T1000 (cell line): Measurements from ENCODE around the gene IGSF8.
"Not testable (repeated sequence)": the region's sequence is repeated elsewhere in the genome, so short reads cannot be mapped to it uniquely, and the experiment has no call there.

ENCODE experiments used
- DNase-seq: peaks from one replicate; lab custom pipeline; 2025; ENCODE audit warnings: mixed read lengths; lab: John Stamatoyannopoulos, UW

Gene IGSF8

GRCh38 chr1:160066829-160067745, 31.3 kb downstream of the IGSF8 start:
- no peak for DNase-seq

GRCh38 chr1:160064746-160065145, 33.7 kb downstream of the IGSF8 start:
- no peak for DNase-seq

- no peak for DNase-seq
These were observed 34.3 kb downstream of the IGSF8 start for GRCh38 chr1:160064164-160064563.

DNA sequence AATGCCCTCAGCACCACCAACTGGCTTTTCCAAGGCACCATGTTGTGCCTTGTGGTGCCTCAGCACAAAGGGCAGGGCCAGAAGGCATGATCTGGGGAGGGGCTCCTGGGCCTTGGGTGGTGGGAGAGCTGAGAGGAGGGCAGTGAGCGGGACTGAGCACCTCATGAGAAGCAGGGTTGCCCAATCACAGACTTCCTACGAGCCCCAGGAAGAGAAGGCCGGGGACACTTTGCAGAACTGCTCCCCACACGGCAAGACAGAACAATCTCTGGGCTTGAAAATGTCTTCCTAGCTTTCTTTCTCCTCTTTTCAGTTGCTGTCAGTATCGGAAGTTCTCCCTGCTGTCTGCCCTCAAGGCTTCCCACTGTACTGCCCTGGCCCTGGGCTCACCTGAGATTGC, 35.2 kb downstream of the IGSF8 start:
- no peak for DNase-seq

DNA sequence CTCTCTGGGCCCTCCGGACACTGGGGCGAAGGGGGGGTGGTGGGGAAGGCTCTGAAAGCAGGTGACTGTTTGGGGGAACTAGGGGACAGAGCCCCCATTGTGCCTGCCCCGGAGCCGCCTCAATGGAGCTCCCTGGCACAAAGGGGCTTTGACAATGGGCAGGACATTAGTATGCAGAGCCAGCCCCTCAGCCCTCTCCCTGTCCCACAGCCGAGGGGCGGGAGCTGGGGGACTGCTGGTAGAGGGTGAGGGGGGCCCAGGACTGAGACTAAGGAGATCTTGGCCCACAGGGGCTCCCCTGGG, 36.2 kb downstream of the IGSF8 start:
- DNase-seq, result no peak

DNA sequence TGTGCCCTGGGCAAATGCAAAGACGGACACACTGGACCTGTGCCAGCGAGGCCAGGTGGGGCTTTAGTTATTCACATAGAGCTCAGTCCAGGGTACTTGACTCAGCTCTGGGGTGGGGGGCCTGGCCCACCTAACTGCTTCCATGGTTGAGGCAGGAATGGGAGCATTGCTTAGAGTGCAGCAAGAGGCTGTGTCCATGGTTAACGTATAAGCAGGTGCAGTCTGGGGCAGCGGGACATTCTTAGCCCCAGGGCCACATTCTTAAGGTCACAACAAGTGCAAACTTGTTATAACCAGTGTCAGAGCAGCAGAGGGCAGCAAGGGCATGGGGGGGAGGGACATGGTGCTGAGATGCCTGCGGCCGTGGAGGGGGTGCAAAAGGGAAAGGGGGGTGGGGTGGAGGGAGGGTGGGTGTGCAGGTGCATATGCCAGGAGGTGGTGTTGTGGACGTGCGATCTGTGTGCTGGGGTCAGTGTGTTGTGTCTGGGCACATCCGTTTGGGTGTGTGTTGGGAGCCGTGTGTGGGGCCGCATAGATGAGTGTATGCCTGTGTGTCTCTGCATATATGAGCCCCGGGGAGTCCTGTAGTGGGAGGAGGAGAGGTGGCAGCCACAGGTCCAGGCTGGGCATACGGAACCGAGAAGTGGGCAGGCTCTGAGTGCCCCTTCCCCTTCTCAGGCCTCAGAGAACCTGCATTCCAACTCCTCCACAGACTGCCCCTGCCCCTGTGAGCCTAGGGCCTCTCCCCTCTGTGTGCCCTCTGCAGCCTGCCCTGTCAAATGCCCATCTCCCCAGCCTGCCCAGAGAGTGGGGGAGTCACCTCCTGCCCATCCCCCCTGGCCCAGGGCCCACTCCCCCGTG, 36.8 kb downstream of the IGSF8 start:
- DNase-seq, result no peak

- no peak for DNase-seq
These were observed 40.3 kb downstream of the IGSF8 start for GRCh38 chr1:160058087-160058486.

- no peak for DNase-seq
These were observed 41.7 kb downstream of the IGSF8 start for GRCh38 chr1:160056648-160057169.

DNA sequence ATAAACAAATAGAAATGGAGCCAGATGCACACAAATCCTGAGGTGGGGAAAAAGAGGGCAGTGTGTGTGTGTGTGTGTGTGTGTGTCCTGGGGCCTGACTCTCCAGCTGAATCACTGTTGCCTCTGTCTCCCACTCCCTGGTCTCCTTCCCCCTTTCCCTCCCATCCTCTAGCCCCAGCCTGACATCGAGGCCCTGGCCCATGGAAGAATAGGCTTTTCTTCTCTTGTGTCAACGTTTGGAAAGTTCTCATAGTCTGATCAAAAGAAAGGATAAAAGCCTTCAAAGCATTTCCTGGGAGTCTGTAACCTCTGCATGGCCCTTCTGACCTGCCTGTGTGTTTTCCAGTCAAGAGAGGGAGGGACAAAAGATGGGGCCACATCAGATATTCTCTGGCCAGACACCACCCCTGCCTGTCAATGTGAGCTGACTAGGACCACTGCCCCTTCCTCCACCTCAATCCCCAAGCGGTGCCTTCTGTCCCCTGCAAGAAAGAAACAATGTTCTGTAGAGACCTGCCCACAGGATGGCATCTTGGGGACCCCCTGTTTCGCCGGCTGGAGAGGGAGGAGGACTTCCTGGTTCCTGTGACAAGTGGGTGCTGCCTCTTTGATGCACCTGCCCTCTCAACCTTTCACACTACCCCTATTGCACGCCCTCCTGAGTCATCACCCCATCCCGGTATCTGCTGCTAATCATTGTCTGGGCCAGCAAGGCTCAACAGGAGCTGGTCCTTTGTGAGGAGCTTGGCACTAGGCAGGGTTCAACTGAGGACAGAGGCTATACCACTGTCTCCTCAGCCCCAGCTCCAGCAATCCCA, 44.7 kb downstream of the IGSF8 start:
- DNase-seq, result no peak

- DNase-seq, result no peak
These were observed 45.5 kb downstream of the IGSF8 start for GRCh38 chr1:160052936-160053335.

- no peak for DNase-seq
These were observed 47.8 kb downstream of the IGSF8 start for GRCh38 chr1:160050619-160051018.

GRCh38 chr1:160050182-160050581, 48.2 kb downstream of the IGSF8 start:
- DNase-seq, result not testable (repeated sequence)

GRCh38 chr1:160049101-160049500, 49.3 kb downstream of the IGSF8 start:
- DNase-seq, result no peak

DNA sequence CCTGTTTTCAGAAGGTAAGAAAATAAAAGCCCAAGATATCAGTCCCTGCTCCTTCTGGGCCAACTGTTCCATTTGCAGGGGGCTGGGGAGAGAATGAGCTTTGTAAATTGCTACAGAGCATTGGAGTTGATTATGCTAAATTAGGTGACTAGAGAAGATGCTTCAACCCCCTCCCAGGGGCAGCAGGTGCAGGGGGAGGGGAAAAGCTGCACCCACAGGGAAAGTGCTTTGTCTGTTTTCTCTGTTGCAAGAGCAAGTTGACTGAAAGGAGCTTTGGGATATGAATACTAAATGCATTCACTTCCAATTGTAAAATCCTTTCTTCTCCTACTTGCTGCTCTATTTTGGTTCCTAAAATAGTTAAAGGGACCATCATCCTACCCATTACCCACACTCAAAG, 50.1 kb downstream of the IGSF8 start:
- DNase-seq, result no peak

GRCh38 chr1:160047111-160047991, 51.1 kb downstream of the IGSF8 start:
- DNase-seq, result no peak

DNA sequence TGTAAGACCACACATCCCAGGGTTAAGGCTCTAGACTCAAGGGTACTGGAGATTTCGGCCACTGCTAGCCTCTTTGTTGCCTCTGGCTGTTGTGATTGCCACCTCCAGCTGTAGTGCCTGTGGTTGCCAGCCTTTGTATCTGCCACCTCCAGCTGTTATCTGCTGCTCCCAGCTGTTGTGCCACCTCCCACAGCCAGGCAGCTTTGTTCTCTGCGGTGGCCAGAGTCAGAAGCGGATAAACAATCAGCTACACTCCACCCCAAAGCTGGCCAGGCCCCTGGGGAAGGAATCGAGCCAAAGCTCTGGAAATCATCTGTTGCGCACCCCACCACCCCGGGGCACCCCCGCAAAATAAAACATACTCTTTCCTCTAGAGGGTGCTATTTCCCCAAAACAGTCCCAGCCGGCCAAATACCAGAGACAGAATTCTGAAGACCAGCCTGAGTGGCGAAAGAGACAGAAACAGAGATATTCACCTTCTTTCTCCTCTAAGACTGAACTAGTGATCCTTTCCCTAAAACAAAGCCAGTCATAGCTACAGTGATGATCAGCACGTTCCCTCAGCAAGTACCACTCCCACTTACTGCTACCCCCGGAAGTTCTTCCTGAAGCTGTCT, 51.8 kb downstream of the IGSF8 start:
- DNase-seq, result no peak

- no peak for DNase-seq
These were observed 52.8 kb downstream of the IGSF8 start for GRCh38 chr1:160045653-160046052.

DNA sequence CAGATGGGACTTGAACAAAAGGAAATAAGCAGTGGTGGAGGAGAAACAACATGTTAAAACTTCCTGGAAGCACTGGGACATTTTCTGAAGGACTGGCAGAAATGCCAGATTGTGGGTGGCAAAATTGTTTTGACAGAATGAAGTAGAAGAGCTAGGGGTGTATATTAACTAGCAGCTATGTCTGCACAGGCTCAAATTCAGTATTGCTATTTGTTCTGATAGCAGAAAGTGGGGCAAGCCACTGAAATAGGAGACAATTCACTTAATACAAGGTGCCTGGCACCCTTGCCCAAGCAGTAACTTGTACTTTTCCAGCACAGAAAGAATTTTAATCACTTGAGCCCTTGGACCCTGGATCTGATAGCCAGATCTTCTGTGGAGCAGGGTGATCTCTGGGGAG, 54.9 kb downstream of the IGSF8 start:
- DNase-seq, result no peak
